Measurements from ENCODE around the gene RABGGTA.

DNA sequence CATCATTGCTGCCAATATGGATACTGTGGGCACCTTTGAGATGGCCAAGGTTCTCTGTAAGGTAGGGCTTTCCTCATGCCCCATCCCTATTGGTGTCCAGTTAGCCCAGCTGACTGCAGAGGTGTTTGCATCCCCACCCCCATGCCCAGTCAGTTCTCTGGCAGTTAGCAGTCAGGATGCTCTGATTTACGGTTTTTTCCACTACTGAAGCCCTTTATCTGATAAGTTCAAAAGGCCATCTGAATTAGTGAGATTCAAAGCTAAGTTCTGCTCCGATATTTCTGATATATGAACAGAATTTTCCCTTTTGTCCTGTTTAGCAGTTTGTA, 37.9 kb downstream of the RABGGTA start:
- TF ChIP-seq, protein P1, sequence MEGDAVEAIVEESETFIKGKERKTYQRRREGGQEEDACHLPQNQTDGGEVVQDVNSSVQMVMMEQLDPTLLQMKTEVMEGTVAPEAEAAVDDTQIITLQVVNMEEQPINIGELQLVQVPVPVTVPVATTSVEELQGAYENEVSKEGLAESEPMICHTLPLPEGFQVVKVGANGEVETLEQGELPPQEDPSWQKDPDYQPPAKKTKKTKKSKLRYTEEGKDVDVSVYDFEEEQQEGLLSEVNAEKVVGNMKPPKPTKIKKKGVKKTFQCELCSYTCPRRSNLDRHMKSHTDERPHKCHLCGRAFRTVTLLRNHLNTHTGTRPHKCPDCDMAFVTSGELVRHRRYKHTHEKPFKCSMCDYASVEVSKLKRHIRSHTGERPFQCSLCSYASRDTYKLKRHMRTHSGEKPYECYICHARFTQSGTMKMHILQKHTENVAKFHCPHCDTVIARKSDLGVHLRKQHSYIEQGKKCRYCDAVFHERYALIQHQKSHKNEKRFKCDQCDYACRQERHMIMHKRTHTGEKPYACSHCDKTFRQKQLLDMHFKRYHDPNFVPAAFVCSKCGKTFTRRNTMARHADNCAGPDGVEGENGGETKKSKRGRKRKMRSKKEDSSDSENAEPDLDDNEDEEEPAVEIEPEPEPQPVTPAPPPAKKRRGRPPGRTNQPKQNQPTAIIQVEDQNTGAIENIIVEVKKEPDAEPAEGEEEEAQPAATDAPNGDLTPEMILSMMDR (IDR thresholded peaks at IDR 0.05; ENCODE audit: low read depth, low read length): no peak
- TF ChIP-seq EZH2phosphoT487 (IDR thresholded peaks at IDR 0.05; ENCODE audit: low read depth): no peak
